ELR (cell line): ENCODE results near the gene CADPS.

ENCODE experiments used
- DNase-seq: peaks from one replicate; pipeline ENCODE4 v3.0.0-alpha.2; 2015; ENCODE audit warnings: low read depth

CADPS gene

DNA sequence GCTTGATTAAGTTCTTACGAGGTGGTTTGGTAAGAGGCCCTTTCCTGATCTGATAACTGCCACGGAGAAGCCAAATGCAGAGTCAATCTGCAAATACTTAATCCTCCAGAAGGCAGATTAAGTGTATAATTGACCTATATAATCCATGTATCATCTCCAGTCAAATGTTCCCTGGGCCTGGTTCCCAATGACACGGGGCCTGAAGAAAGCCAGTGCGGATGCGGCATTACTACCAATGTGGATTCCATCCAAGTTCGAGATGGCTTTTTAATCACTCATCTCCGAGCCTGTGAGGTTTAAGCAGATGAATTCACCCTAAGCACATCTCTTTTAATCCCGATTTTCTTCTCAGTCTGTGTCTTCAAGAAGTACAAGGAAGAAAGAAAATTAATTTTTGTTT, 441.8 kb downstream of the CADPS start:
- no peak for DNase-seq

DNA sequence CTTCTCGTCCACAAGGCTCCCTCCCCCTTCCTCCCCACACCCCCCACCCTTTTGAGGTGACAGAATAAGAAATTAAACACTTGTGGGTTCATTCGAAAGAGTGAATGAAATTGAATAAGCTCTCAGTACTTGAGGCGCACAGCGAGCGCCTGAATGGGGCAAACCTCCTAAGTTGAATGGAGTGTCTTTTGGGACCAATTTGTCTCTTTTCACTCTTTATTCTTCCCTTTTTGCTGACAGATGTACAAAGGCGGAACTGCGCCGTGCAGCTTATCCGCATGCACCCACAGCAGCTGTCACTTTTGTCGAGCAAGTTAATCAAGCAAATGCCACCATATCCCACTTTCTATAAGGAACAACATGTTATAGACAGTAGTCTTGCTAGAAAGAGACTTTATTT, 454.0 kb downstream of the CADPS start:
- DNase-seq: no peak

DNA sequence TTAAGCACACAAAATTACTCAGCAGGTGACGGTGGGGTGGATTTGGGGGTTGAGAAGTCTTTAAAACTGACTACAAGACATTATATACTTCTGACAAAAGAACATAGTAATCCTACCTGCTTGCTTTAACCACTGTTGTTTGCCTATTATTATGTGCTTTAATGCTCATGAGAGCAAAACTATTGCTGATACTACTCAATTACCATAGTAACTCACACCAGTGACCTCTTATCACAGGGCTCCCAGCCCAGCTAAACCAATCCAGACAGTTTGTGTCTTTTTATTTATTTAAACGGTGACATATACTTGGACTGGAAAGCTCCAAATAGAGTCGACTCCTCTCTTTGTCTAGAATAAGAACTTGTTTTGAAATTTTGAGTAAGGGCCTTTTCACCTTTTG, 459.1 kb downstream of the CADPS start:
- DNase-seq: no peak

DNA sequence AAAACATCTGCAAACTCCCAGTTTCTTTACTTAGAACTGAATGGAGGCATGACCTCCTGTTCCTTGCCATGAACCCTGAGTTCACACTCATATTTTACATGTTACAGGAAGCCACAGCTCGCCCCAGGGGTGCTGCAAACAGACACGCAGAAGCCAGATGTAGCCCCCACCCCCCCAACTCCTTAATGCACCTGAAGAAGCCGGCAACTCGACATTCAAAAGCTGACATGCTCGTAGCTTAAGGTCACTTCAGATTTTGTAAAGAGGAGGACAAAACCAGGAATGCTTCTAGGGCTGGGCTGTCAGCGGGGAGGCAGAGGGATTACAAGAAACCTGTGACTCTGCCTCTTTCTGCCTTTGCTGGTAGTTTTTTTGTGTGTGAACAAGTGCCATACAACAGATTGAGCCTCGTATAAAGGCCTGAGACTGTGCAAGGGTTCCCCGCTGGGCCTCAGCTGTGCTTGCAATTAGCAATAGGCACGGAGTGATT, 459.9 kb downstream of the CADPS start:
- no peak for DNase-seq

DNA sequence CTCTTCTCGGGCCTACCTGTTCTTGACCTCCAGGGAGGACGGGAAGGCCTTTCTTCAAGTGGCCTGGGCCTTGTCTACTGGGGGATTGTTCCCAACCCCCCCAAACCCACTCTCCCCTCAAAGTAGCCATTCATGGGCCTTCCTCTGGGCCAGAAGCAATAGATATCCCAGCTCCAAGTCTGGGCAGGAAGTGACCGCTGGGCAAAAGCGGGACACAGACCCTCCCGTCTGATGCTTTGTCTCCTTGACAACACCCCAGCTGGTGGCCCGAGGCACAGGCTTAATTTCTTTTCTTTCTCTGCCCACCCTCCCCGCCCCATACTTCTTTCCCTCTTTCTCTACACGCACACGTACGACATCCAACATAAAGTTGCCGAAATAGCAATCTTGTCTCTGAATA, 460.4 kb downstream of the CADPS start:
- DNase-seq: no peak

DNA sequence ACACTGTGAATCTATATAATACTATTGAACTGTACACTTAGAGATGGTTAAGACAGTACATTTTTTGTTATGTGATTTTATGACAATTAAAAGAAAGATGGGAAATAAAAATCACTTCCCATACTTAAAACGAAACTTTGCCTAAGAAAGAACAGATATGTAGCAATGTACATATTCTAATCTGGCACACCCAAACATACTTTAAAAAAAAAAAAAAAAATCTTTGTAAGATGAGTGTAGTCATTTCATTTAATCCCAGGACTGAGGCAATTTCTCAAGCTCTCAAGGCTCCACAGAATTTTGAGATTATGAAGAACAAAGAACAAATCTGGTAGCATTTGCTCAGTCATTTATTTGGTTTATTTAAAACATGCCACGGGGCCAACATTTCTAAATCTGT, 461.5 kb downstream of the CADPS start:
- no peak for DNase-seq

DNA sequence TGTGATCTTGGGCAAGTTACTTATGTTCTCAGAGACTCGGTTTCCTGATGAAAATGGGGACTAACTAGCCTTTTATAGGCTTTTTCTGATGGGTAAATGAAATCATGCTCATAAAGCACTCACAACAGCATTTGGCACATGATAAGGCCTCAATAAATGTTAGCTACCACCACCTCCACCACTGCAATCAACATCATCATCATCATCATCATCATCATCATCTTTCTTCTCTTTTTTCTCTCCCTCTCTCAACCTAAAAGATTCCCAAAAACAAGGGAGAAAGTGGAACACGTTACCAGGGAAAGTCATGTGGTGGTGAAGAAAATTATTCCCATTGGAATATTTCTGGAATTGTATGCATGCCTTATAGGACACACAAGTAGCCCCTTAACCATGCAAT, 468.3 kb downstream of the CADPS start:
- no peak for DNase-seq

DNA sequence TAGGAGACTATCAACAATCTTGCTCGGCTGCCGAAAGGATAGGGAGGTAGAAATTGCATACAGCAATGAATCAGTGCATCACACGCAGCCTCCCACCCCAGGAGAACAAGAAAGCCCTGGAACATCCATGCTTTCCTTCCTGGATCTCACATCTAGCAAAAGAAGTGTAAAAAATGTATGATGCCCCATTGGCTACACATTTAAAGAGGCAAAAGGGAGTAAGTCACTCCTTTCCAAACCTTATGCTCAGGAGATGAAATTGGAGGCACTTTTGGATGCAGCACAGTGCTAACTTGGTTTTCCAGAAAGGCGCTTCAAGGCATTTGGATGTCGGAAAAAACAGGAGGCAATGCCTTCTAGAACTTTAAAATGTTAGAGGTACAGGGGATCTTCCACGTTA, 469.6 kb downstream of the CADPS start:
- DNase-seq: no peak

DNA sequence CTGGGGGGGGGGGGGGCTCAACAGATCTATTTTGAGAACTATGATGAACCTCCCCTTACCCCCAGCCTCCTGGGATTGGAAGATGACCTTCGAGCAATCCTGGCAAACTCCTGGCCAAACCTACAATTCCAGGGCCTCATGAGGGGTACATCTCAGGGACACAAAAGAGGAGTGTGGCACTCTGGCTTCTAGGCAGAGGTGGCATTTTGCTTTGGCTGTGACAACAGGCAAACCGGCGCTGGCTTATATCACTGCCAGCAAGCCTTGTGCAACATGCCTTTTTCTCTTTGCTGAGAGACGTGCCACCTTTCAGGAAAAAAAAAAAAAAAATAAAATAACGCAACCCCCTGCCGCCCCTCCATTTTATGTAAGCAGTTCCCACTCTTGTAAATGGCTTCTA, 470.1 kb downstream of the CADPS start:
- no peak for DNase-seq

DNA sequence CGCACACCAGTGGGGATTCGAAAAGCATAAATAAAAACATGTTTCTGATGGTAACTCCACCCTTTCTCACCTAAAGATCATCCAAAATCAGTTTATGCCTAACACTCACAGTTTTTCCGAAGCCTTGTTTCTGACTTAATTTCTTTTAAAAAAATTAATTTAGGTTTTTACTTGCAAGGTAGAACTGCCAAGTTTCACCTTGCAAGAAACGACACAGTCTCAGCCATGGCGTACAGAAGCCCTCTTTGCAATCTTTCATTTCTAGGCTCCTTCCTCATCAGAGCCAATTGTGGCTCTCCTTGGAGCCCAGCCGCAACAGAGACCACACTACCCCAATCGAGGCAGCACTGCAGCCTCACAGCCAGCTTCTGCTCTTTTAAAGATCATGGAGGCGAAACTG, 470.9 kb downstream of the CADPS start:
- DNase-seq: no peak

DNA sequence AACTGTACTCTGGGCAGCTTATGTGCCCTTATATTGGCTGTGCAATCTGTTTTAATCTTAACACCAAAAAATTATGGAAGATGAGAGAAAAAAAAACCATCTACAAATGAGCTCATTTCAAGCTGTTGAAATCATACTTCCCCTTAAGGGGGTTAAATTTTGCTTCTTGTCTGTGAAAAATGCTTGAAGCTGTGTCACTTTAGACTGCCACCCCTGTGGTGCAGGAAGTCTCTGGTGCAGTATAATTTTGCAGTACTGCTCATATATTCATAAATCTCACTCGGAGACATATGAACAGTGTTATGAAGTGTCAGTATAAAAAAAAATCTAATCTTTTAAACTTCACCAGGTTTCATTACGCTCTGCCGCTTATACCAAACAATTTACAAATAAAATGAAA, 471.5 kb downstream of the CADPS start:
- no peak for DNase-seq

DNA sequence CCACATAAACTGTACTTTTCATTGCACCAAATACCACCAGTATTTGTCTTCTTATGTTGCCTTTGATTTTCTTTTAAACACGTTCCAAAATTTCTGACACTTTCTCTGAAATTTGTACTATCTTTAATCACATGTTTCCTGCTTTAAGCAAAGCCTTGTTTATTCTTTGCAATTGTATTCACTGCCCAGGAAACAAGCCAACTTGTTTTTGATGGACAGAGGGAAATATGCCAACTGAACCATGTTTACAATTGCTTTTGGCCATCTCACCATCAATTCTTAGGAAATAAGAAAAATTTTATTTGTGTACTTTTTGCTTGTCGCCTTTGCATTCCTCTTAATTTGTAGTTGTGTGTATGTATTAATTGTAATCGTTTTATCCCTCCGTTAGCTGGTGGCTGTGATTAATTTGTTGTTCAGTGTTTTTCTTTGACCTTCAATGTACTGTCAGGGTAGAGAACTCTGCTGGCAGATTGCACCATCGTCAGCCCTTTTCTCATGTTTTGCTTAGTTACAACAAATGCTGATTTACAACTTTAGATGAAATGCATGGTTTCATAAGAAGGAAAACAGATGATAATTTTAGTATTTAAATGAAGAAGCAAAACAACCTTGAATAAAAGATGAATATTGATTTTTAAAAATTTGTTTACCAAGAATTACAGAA, 482.5 kb downstream of the CADPS start:
- DNase-seq: no peak

DNA sequence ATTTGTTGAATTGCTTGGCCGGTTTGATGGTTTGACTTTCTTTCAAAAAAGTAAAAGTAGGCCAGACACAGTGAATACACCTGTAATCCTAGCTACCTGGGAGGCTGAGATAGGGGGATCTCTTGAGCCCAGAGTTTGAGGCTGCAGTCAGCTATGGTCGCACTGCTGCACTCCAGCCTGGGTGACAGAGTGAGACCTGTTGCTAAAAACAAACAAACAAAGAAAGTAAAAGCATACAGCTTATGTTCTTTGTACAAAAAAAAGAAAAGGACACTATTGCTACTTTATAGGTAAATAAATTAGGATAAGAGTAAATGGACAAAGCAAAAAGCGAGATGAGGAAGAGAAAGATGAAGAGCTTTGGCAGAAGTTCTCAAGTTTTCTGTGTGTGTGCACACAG, 488.0 kb downstream of the CADPS start:
- no peak for DNase-seq

DNA sequence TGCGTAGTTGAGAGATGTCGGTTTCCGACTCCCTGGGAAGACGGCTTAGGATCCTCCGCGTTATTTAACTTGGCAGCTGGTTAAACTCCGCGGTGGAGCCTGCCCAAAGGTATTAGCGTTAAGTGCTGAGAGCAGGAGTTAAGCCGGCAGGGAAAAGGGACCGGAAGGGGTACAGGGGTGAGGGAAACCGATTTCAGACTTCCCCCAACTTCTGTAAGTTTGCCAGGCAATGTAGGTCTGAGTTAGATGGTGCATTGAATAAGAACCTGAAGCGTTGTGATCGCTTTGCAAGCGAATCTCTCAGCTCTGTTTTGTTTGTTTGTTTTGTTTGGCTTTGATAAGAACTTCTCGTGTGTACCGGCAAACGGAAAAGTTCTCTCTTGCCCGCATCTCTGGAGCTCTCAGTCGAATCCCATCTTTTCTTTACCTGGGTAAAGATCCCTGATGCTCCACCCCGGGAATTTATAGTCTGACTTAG, 495.9 kb downstream of the CADPS start:
- DNase-seq: no peak

DNA sequence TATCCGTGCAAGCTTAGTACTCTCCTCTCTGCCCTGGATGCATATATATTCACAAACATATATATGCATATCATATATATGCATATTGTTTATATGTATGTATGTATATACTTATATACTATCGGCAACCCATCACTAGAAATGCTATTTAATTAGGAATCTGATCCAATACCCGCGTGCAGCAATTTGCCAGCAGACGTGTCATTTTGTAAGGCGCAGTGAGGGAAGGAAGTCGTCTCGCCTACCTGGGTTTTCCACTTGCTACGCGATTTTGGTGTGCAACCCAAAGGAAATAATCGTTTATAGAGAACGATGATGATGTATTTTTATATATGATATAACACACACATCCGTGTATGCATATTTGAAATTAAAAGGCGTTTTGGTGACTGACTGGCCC, 496.3 kb downstream of the CADPS start:
- no peak for DNase-seq

DNA sequence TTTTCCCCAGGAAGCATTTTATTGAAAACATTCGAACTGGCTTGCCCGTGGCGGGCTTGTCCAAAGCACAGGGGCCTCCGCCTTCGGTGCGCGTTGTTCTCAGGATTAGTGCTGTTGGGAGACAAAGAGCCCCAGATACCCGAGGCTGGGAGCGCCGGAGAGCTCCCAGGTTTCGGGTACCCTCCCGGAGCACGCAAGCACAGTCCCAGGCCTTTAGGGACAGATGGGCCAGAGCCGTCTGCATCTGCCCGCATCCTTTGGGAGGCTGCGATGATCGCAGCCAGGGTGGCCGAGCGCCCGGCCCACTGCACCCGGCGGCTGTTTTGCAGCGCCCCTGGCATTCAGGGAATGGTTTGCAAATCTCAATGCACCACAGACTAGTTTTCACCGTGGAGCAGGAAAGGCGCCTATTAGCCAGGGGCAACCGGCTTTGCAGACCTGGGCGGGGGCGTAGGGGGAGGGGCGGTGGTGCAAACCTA, 496.9 kb downstream of the CADPS start:
- no peak for DNase-seq

DNA sequence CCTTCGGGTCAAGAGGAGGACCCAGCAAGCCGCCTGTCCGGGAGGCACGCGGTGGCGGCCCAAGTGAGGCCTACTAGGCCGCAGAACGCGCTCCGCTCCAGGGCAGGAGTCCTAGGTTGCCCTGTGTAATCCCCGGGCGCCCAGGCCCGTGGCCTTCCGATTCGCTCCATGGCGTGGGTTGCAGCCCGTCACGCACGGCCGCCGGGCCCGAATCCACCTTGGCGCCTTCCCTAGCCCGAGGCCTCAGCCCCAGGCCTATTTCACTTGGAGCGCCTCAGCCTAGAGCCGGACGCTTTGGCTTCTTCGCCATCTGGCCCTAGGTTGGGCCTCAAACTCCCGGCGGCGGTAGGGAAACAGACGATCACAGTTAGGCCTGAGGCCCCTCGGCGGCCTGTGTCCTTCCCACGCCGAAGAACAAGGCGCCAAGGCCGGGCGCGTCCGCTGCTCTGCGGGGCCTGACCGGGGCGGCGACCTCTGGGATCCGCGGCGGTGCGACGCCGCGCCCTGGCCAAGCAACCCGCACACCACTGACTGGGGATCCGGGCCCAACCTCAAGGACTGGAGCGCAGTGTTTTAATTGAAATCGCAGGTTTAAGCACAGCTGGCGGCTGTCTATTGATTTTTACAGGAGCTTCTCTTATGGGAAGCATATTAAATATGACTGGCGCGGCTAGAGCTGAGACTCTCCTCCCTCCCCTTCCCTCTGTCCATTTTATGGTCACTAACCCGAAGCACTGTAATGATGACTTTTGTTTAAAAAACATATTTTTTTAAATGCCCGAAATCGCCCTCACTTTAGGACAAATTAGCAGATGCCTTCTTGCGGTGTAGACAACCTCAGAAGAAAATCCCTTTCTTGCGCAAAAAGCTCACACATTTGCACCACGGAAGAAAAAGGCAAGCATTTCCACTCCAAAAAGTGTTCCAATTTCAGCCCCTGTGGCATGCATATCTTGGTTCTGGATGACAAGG, 498.0 kb downstream of the CADPS start:
- DNase-seq: no peak

DNA sequence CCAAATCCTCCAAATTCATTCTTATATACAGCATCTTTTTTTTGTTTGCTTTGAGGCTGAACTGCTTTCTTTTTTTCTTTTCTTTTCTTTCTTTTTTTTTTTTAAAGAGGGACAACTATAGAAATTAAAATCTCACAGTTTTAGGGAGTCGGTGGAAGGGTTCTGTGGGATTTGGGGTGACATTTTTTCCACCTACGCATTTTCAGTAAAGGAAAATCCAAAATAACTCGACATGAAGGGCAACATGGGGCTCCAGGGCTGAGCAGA, 498.8 kb downstream of the CADPS start:
- no peak for DNase-seq

DNA sequence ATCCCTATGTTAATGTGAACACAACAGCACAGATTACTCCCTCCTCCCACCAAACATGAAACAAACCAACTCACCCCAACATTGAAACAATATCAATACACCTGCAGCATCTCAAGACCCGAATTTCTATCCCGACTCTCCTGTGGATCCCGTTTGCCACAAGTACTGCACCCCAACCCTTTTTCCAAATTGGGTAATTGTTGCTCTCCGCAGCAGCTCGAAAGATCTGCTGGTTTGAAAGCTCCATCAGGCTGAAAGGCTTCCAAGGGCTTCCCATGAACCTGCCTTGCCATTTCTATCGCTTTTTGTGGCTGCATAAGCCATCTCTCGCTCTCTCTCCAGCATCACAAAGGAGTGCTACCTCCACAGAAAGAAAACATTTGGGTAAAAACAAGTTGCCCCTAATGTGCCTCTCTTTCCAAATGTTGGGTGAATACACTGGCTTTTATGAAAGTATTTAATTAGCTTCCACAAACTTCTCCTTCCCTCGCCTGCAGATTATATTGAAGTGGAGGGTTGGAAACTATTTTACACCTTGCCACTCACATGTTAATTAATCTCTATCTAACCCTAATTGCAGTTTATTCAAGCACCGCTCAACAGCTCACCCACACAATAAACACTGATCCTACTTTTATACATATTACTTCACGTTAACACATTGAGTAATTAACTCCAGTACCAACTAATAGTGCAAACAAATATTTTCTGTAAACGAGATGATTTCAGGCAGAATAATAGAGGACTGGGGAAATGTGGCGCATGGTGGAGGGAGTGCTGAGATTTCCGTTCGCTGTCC, 499.4 kb downstream of the CADPS start:
- DNase-seq: no peak

DNA sequence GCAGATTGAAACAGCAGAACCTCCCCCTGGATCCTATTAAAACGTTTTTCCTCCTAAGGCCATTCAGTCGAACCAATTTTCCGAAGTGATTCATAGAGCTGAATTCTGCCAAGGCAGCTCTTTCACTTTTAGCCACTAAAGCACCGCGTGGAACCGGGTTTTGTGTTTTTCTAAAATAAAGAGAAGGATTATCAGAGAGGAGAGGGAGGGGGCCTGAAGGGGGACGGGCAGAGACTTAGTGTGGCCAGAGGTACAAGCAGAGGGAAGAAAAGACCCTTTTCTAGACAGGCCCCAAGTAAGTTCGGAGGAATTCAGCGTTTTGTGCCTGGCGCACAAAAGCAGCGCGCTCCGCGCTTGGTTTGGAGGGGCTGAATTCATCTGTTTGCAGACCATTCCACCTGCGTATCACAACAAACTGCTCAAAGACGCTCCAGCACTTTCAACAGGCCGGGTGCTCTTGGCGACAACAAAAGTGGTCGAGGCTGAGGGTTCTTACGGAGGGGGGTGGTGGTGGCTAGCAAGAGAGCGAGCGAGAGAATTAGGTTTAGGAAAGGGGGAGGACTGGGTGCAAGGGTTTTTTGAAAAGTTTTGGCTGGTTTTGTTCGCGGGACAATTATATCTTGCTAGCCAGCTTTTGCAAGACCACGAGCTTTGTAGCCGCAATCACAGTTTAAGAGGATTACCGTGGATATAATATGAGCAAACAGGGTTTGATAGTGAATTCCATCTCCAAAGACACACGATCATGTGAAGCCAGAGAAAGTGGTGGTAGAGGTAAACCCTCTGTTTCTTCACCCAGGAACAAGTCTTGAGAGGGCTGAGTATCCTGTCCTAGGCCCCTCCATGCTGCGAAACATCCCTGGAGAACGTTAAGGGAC, 500.6 kb downstream of the CADPS start:
- peak; percentile 30 for DNase-seq

DNA sequence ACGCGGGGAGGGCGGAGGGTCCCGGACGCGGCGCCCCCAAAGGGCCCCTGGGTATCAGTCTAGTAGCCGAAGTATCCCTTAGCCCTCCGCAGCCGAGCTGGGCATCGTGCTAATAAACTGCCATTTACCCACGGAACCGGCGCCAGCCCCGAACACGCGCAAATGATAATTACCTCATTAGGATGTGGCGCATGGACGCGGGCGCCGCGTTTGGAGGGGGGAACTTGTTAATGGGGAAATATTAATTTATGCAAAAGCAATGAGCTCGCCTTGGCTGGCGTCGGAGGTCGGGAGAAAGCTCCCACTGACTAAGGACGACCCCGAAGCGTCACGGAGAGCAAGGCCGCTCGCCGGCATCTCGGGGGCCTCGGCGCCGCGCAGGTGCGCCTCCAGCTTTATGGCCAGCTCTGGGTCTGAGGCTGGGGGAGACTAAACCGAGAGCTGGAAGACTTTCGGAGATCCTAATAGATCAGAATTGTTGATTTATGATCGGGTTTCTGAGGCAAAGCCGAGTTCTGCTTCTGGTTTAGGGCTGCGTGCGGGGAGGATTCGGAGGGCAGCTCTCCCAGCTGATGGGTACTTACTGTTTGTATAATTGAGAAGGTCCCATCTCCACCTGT, 501.4 kb downstream of the CADPS start:
- DNase-seq: no peak
